Adrenal gland (tissue), 12 donors: ENCODE results near the gene CYCS. TPM values are rescaled to one million over a fixed set of nuclear protein-coding genes. Genes with fewer than 3 reads are reported as not detected.
A peak's percentile ranks its signal among the peaks of the same experiment; 100 is the strongest.

ENCODE experiments used
- DNase-seq, 7 donors: peaks; one replicate each; pipeline ENCODE4 v3.0.0-alpha.2; 2019 to 2020
- H3K27ac ChIP-seq, 5 donors: fragments of 200-600 bp; sonication (generic) in 4 of 5; 1 replicate in 3 of 5; 2 replicates in 2 of 5; pipeline versions ENCODE4 v1.5.1 to v1.8.0; 2016 to 2020; ENCODE audit warnings: mild to moderate bottlenecking in 1 of 5
- H3K27me3 ChIP-seq: fragments of 200-600 bp; 2 replicates; pipeline ENCODE4 v1.8.0; 2021
- H3K36me3 ChIP-seq, 2 donors: fragments of 200-600 bp; replicated peaks in 1 of 2; 1 replicate in 1 of 2; 2 replicates in 1 of 2; pipeline versions ENCODE4 v1.5.1 to v1.8.0; 2018 to 2022
- H3K4me1 ChIP-seq, 2 donors: fragments of 200-600 bp; replicated peaks in 1 of 2; 1 replicate in 1 of 2; 2 replicates in 1 of 2; pipeline versions ENCODE4 v1.5.1 to v1.8.0; 2018 to 2021
- H3K4me3 ChIP-seq, 4 donors: fragments of 200-600 bp; sonication (generic) in 3 of 4; one replicate each; pipeline ENCODE4 v1.5.1; 2016 to 2018
- H3K9me3 ChIP-seq, 3 donors: fragments of 200-600 bp; sonication (generic) in 1 of 3; replicated peaks in 1 of 3; 1 replicate in 2 of 3; 2 replicates in 1 of 3; pipeline versions ENCODE4 v1.5.1 to v1.8.0; 2016 to 2021
- POLR2A ChIP-seq, 2 donors: fragments of 450-650 bp; IDR thresholded peaks; one replicate each; pipeline ENCODE4 v1.6.1; 2017; ENCODE audit warnings: antibody characterized with exemption in 2 of 2, mild to moderate bottlenecking in 2 of 2, moderate library complexity in 1 of 2
- WGBS, 4 donors: extraction: QIAGEN DNeasy Blood & Tissue Kit in 2 of 4; methylation state at CpG; one replicate each; pipeline versions ENCODE4 v1.1.5 to v1.1.7; 2013 to 2017; 5-methylcytosine and 5-hydroxymethylcytosine counted together
- intact Hi-C, 2 donors: fragments of 100-400 bp; cut with DNase I; formaldehyde crosslinking; loops; one replicate each; pipeline versions ENCODE4 v1.14.1 to v1.15.0; 2022 to 2023
- polyA plus RNA-seq, 3 donors: library from polyadenylated mRNA; stranded (reverse); fragments of 200-250 nt in 2 of 3; fragments of 350-450 nt in 1 of 3; fragmentation: Illumina TruSeq in 1 of 3; extraction: RNeasy Lipid Tissue Mini Kit (QIAGEN cat#74804) in 1 of 3; gene quantifications; one replicate each; pipeline ENCODE4 v1.2.3, GENCODE V29; 2013 to 2014
- total RNA-seq, 9 donors: library from RNA; depleted of rRNA in 4 of 9; stranded (reverse); fragments of >200 nt in 4 of 9; fragments of 120-200 nt in 1 of 9; fragmentation: NEBNext Ultra II Directional in 1 of 9; extraction: Animal tissue kit (Norgen Biotek cat#: 25700) in 1 of 9; gene quantifications; one replicate each; pipeline versions ENCODE4 v1.1.0 to v1.2.4, GENCODE V29; 2013 to 2023
- TF ChIP-seq, protein P1 (sequence below), 6 experiments: fragments of 450-650 bp in 4 of 6; fragments of 200-600 bp in 2 of 6; sonication (generic) in 1 of 6; IDR thresholded peaks; 1 replicate in 5 of 6; 2 replicates in 1 of 6; pipeline versions ENCODE4 v1.5.1 to v1.8.0; 2016 to 2021; ENCODE audit warnings: antibody characterized with exemption in 6 of 6, mild to moderate bottlenecking in 2 of 6, moderate library complexity in 1 of 6
- donor health status: healthy with polysubstance abuse.
- donor health status: Bipolar disorder and iron deficiency.
- donor health status: DM: yes; HTN: yes; CAD: no.
- donor health status: DM: no; HTN: no; CAD: no.
- donor health status: DM: no; HTN: no; CAD: no.
- donor health status: DM: yes; HTN: yes; CAD: no.

Gene CYCS
- total and polyA plus RNA-seq, 12 donors: 15.0 to 241 (median 53.0) TPM

- Histone ChIP-seq H3K36me3 (peaks cover 0 to 2% of the 10 kb centered on the region in 2 donors), H3K4me1 (peaks cover 0 to 14% of the 10 kb centered on the region in 2 donors), H3K9me3 (no peaks in the 10 kb centered on the region), H3K4me3 (no peak overlapping the region), H3K27ac (peak overlapping the region in 2 of 5 donors; percentile 32 to 73), H3K27me3 (no peaks in the 10 kb centered on the region)
- intact Hi-C loops: no loop called here
- WGBS, 4 donors: 80 to 89% (median 84%) methylated on average over 5 of the region's 5 CpGs
- TF ChIP-seq, protein P1, sequence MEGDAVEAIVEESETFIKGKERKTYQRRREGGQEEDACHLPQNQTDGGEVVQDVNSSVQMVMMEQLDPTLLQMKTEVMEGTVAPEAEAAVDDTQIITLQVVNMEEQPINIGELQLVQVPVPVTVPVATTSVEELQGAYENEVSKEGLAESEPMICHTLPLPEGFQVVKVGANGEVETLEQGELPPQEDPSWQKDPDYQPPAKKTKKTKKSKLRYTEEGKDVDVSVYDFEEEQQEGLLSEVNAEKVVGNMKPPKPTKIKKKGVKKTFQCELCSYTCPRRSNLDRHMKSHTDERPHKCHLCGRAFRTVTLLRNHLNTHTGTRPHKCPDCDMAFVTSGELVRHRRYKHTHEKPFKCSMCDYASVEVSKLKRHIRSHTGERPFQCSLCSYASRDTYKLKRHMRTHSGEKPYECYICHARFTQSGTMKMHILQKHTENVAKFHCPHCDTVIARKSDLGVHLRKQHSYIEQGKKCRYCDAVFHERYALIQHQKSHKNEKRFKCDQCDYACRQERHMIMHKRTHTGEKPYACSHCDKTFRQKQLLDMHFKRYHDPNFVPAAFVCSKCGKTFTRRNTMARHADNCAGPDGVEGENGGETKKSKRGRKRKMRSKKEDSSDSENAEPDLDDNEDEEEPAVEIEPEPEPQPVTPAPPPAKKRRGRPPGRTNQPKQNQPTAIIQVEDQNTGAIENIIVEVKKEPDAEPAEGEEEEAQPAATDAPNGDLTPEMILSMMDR (IDR thresholded peaks at IDR 0.05): no peak
- no peak for TF ChIP-seq POLR2A (IDR thresholded peaks at IDR 0.05)
- no peak for DNase-seq
Observed at GRCh38 chr7:25148772-25149575, 23.9 kb upstream of the CYCS start.

- Histone ChIP-seq H3K36me3 (no peaks in the 10 kb centered on the region), H3K9me3 (no peaks in the 10 kb centered on the region), H3K4me3 (no peak overlapping the region), H3K27me3 (no peaks in the 10 kb centered on the region), H3K27ac (no peak overlapping the region), H3K4me1 (no peaks in the 10 kb centered on the region)
- WGBS, 4 donors: 83 to 94% (median 91%) methylated on average over 2 of the region's 2 CpGs
- no peak for TF ChIP-seq POLR2A (IDR thresholded peaks at IDR 0.05)
- TF ChIP-seq, protein P1 (IDR thresholded peaks at IDR 0.05): no peak
- DNase-seq: no peak
- intact Hi-C loops: no loop called here
Observed at GRCh38 chr7:25143763-25144162, 18.7 kb upstream of the CYCS start.

GRCh38 chr7:25139536-25139935 is 14.5 kb upstream of the CYCS start:
- WGBS, 4 donors: 88 to 94% (median 92%) methylated on average over 1 of the region's 1 CpG
- Histone ChIP-seq H3K36me3 (no peaks in the 10 kb centered on the region), H3K27ac (no peak overlapping the region), H3K27me3 (no peaks in the 10 kb centered on the region), H3K4me1 (no peaks in the 10 kb centered on the region), H3K9me3 (no peaks in the 10 kb centered on the region), H3K4me3 (no peak overlapping the region)
- no peak for DNase-seq
- TF ChIP-seq, protein P1 (IDR thresholded peaks at IDR 0.05): no peak
- TF ChIP-seq POLR2A (IDR thresholded peaks at IDR 0.05): no peak
- intact Hi-C loops: no loop called here

DNA sequence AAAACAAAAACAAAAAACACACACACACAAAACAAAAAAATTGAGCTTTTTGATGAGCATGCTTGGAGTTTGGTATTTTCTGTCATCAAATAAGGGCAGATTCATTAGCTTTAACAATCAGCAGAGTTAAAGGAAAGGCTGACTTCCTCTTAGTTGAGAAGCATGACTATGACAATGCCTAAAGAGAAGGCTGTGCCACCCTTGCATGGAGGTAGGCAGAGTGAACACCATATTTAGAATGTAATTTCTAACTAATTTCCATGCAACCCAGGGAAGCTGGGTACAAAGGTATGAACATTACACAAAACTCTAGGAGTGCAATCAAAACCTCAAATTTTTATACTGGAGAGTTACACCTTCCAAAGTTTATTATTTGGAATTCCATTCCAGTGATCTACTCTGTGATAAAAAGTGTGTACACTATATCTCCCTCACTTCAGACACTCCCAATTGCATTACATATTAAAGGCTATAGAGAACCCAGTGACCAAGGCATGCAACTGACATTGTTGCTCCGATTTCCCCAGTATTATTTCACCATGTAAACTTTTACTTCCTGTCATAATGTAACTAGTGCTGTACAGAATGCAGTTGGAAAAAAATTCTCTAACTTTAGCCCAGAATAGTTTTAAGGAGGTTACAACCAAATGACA is 9.4 kb upstream of the CYCS start:
- Histone ChIP-seq H3K4me3 (no peak overlapping the region), H3K9me3 (no peaks in the 10 kb centered on the region), H3K27ac (no peak overlapping the region), H3K27me3 (no peaks in the 10 kb centered on the region), H3K36me3 (no peaks in the 10 kb centered on the region), H3K4me1 (no peaks in the 10 kb centered on the region)
- intact Hi-C loops: no loop called here
- TF ChIP-seq, protein P1 (IDR thresholded peaks at IDR 0.05): no peak
- no peak for TF ChIP-seq POLR2A (IDR thresholded peaks at IDR 0.05)
- DNase-seq: no peak
- 62 to 81% (median 76%) methylated on average over 1 of the region's 1 CpG for WGBS, 4 donors
